Prostate gland (tissue), 2 donors: ENCODE results near the gene LENG9.

ENCODE experiments used
- POLR2A ChIP-seq: fragments of 450-650 bp; IDR thresholded peaks from one replicate; pipeline ENCODE4 v1.6.1; 2016; ENCODE audit warnings: antibody characterized with exemption, mild to moderate bottlenecking
- POLR2AphosphoS5 ChIP-seq: sonication (generic); formaldehyde crosslinking; IDR thresholded peaks from one replicate; pipeline ENCODE4 v1.6.1; 2017; ENCODE audit warnings: antibody characterized with exemption
- TF ChIP-seq, protein P1 (sequence below), 4 experiments: fragments of 200-600 bp in 2 of 4; fragments of 450-650 bp in 2 of 4; sonication (generic) in 2 of 4; IDR thresholded peaks; 1 replicate in 3 of 4; 2 replicates in 1 of 4; pipeline ENCODE4 v1.5.1; 2016 to 2019; ENCODE audit warnings: antibody characterized with exemption in 4 of 4, mild to moderate bottlenecking in 2 of 4, moderate library complexity in 2 of 4

DNA sequence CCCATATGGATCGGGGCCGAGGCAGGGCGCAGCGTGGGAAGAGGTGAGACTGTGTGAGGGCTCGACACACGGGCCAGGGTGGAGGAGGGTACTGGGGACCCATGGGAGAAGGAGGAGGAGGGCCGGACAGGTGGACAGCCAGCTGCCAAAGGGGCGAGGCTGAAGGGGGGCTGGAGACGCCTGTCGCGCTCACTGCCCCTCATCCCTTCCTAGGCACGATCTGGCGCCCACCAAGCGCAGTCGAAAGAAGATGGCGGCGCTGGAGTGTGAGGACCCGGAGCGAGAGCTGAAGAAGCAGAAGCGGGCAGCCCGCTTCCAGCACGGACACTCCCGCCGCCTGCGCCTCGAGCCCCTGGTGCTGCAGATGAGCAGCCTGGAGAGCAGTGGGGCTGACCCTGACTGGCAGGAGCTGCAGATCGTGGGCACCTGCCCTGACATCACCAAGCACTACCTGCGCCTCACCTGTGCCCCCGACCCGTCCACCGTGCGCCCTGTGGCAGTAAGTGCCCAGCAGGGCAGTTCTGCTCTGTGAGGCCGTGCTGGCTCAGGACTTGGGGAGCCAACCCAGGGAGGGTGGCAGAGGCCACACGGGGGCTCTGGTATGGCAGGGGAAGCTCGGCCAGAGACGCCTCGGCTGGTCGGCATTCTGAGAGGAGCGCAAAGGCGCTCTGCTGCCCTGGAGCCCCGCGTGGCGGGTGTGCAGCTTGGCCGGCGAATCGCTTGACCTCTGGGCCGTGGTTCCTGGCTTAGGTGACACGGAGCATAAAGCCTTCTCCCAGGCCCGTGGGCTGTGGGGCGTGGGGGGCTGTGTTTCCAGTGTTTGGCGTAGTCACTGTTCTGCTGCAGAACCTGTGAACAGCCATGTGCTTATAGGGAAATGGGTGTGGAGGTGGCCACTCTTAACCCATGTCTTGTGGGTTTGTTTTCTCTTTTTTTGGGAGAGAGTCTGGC, 6.9 kb downstream of the LENG9 start:
- TF ChIP-seq, protein P1, sequence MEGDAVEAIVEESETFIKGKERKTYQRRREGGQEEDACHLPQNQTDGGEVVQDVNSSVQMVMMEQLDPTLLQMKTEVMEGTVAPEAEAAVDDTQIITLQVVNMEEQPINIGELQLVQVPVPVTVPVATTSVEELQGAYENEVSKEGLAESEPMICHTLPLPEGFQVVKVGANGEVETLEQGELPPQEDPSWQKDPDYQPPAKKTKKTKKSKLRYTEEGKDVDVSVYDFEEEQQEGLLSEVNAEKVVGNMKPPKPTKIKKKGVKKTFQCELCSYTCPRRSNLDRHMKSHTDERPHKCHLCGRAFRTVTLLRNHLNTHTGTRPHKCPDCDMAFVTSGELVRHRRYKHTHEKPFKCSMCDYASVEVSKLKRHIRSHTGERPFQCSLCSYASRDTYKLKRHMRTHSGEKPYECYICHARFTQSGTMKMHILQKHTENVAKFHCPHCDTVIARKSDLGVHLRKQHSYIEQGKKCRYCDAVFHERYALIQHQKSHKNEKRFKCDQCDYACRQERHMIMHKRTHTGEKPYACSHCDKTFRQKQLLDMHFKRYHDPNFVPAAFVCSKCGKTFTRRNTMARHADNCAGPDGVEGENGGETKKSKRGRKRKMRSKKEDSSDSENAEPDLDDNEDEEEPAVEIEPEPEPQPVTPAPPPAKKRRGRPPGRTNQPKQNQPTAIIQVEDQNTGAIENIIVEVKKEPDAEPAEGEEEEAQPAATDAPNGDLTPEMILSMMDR (IDR thresholded peaks at IDR 0.05): no peak
- no peak for TF ChIP-seq POLR2AphosphoS5
- TF ChIP-seq POLR2A: no peak
